Activated T-cell treated with anti-CD3 and anti-CD28 coated beads, Interleukin-2, amount 50 U/mL, for 4 hours (primary cell): Measurements from ENCODE around the gene CELF4. TPM values are rescaled to one million over a fixed set of nuclear protein-coding genes. Genes with fewer than 3 reads are reported as not detected.

Experiments used
- ATAC-seq, 2 donors: fragments of 200-7000 bp; cut with Tn5 transposase; one replicate each; pipeline ENCODE4 v1.10.0; 2021
- DNase-seq: peaks from one replicate; pipeline ENCODE4 v3.0.0-alpha.2; 2020
- H3K27me3 Mint-ChIP-seq: one replicate; pipeline ENCODE4 v1.8.0; 2021; ENCODE audit warnings: low read depth, mixed read lengths
- H3K36me3 Mint-ChIP-seq: one replicate; pipeline ENCODE4 v1.8.0; 2022; ENCODE audit warnings: mixed read lengths; ENCODE audit not compliant: insufficient read depth
- H3K4me1 Mint-ChIP-seq: one replicate; pipeline ENCODE4 v1.8.0; 2021; ENCODE audit warnings: low read depth, mixed read lengths
- H3K4me3 Mint-ChIP-seq: one replicate; pipeline ENCODE4 v1.8.0; 2021; ENCODE audit warnings: mild to moderate bottlenecking, moderate library complexity, mixed read lengths
- H3K9me3 Mint-ChIP-seq: one replicate; pipeline ENCODE4 v1.8.0; 2021; ENCODE audit warnings: mixed read lengths
- total RNA-seq, 3 donors: library from RNA; stranded (reverse); gene quantifications; one replicate each; pipeline ENCODE4 v1.2.1, GENCODE V29; 2021

The CELF4 gene
- total RNA-seq, 3 donors from 2014 or later, result not detected

DNA sequence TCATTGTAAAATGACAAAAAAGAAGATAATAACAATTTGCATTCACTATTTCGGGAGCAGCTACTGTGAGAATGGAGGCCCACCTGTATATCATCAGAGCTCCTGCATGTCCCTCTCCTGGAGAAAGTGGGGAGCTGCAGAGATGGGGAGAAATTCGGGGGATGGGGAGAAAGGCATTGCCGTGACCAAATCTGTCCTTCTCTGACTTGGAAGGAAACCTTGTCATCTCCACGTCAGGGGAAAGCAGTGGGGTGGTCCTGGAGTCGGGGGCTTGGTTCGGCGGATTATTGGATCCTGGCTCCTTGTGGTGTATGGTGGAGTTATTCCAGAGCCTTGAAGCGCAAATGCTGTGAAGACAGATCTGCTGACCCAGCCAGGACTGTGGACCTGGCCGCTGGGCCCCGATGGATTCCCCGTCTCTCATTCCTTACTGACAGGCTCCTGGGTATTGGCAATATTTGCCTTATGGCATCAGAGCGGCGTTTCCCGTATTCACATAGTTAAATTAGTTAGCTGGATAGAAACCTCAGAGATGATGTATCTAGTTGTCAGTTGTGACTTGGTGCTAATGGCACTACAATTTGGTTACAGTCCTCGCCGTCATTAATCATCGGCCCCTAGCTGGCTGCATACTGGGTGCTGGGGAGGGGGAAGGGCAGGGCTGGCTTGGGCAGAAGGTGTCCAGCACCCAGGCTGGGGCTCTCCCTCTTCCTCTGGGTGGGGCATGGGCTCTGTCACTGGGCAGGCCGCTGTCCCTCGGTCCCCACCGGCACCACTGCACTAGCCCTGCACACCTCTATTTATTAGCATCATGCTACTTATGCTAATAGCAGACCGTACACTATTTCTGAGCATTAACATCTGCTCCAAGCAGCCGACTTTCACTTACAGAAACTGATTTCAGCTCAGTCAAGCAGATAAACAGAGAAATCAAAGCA, 31.7 kb downstream of the CELF4 start:
- Mint-ChIP-seq H3K4me3 (no peak overlapping the region), H3K27me3 (peaks cover 15% of the 10 kb centered on the region), H3K36me3 (no peaks in the 10 kb centered on the region), H3K4me1 (peaks cover 5% of the 10 kb centered on the region), H3K9me3 (no peaks in the 10 kb centered on the region)
- DNase-seq, result no peak
- no peak for ATAC-seq

DNA sequence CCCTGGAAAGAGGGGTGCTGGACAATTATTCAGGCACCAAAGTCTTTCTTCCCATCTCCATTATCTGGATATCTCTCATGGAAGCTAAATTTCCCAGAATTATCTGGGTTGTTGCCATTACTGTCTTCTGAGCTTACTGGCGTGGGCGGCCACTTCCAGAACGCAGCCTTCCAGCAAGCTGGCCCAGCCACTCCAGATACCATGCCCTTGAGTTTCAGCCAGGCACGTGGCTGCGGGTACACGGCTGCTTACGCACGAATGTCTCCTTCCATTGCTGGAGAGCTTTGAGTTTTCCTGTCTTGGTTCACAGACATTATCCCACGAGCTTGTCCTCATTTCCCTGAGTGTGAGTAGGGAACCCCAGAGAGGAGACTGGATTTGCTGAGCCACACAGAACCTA, 32.7 kb downstream of the CELF4 start:
- H3K27me3 Mint-ChIP-seq, result peaks cover 10% of the 10 kb centered on the region
- H3K4me1 Mint-ChIP-seq, result peaks cover 2% of the 10 kb centered on the region
- DNase-seq (no peak), ATAC-seq (no peak)
- no peak overlapping the region for H3K4me3 Mint-ChIP-seq
- H3K9me3 Mint-ChIP-seq, result no peaks in the 10 kb centered on the region
- no peaks in the 10 kb centered on the region for H3K36me3 Mint-ChIP-seq

DNA sequence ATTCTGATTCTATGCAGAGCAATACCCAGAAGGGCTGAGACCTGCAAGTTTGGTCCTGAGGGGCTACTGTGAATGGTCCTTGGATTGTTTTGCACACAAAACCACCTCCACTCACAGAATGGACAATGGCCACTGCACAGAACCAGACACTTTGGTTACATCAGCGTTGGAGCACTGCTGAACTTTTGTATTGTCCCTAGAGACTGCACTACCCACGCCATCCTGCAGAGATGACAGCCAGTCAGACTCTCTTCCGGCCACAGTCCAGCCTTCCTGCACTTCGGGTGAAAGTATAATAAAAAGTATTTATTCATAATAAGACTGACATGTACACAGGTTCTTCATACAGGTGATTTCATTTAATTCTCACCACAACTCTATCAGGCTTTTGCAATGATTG, 35.7 kb downstream of the CELF4 start:
- Mint-ChIP-seq H3K36me3 (no peaks in the 10 kb centered on the region), H3K27me3 (peaks cover 33% of the 10 kb centered on the region), H3K9me3 (no peaks in the 10 kb centered on the region), H3K4me3 (no peak overlapping the region), H3K4me1 (peaks cover 2% of the 10 kb centered on the region)
- no peak for DNase-seq
- ATAC-seq, result no peak

DNA sequence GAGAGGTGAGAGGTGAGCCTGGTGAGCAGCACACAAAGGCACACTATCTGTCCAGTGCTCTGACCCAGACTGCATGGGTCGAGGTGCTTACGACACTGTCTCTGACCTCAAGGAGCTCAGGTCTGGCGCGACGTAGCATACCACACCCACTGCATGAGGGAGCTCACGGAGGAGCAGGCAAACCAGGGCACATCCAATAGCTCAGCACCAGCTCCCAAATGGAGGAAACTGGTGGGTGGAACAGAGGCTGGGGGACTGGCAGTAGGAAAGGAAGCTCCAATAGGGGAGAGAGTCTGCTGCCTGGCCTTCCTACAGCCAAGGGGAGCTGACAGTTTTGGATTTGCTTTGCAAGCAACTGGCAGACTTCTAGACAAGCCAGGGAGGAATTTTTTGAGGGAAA, 36.3 kb downstream of the CELF4 start:
- ATAC-seq (no peak), DNase-seq (no peak)
- no peak overlapping the region for H3K4me3 Mint-ChIP-seq

DNA sequence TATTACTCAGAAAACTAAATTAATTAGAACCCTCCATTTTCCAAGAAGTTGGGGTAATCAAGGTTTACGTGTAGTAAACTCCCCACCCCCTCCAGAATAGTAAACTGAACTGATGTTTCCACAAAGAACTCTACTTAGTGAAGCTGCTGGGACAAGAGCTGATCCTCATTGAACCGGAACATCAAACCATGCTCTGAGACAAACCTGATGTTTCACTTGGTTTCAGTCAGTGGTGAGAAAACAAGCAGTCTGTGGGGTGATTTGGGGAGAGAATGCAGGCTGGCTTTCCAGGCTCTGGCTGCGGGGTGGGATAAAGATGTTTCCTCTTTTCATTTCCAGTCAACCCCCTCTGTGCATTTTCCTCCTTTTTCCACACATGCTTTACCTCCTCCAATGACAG, 38.2 kb downstream of the CELF4 start:
- no peaks in the 10 kb centered on the region for H3K9me3 Mint-ChIP-seq
- no peak for ATAC-seq
- H3K27me3 Mint-ChIP-seq, result peaks cover 47% of the 10 kb centered on the region
- peaks cover 2% of the 10 kb centered on the region for H3K4me1 Mint-ChIP-seq
- H3K36me3 Mint-ChIP-seq, result no peaks in the 10 kb centered on the region
- DNase-seq, result no peak
- no peak overlapping the region for H3K4me3 Mint-ChIP-seq

More for the DNA sequence above, 36.3 kb downstream of the CELF4 start:
- no peaks in the 10 kb centered on the region for H3K9me3 Mint-ChIP-seq
- H3K27me3 Mint-ChIP-seq, result peaks cover 37% of the 10 kb centered on the region
- H3K36me3 Mint-ChIP-seq, result no peaks in the 10 kb centered on the region
- peaks cover 2% of the 10 kb centered on the region for H3K4me1 Mint-ChIP-seq

DNA sequence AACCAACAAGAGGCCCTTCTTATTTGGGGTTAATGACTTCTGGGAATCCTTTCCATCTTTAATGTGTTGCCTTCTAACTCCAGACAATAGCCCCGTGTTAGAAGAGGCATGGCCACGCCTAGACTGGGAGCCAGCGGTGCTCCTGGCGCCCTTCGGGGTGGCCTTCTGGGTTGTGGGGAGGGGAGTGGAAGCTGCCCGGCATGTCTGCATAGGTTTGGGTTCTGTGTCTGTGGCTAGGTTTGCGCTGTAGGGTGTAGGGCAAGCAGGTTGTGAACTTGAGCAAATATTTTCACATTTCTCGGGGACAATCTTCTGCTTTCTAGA, 40.4 kb downstream of the CELF4 start:
- DNase-seq, result no peak
- ATAC-seq, result no peak
- Mint-ChIP-seq H3K4me1 (no peaks in the 10 kb centered on the region), H3K36me3 (no peaks in the 10 kb centered on the region), H3K4me3 (no peak overlapping the region), H3K9me3 (no peaks in the 10 kb centered on the region), H3K27me3 (peaks cover 45% of the 10 kb centered on the region)

DNA sequence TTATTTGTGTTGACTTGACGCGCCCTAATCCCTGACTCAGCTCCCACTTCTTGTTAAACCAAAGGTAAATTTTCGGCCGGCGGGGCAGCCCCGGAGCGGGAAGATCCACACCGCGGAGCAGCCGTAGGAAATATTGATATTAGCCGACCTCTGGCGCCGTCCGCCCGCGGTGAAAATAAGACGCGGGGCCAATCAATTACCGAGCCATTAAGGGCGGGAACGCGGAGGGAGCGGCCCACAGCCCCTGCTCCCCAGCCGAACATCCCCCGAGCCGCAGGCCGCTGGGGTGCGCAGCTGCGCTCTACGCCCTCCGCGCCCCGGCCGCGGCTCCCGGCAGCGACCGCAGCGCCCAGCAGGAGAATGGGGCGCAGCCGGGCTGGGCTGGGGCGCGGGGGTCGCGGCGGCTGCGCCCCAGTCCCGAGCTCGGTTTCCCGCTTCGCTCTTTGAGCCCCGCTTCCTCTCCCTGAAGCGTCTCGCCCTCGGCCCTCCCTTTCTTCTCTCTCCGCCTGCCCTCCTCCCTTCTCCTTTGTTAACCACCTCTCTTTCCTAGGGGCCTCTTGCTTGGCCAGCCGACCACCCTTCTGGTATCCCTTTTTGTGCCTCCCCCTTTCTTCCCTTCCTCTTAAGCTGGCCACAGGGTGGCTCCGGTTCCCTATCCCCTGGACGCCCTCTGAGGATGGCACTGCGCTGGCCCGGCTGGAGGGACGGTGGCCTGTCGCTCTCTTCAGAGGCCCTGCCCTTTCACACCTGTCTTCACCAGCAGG, 40.9 kb downstream of the CELF4 start:
- DNase-seq (no peak), ATAC-seq (no peak)
- Mint-ChIP-seq H3K4me3 (no peak overlapping the region), H3K9me3 (no peaks in the 10 kb centered on the region), H3K27me3 (peaks cover 45% of the 10 kb centered on the region), H3K36me3 (no peaks in the 10 kb centered on the region), H3K4me1 (no peaks in the 10 kb centered on the region)

DNA sequence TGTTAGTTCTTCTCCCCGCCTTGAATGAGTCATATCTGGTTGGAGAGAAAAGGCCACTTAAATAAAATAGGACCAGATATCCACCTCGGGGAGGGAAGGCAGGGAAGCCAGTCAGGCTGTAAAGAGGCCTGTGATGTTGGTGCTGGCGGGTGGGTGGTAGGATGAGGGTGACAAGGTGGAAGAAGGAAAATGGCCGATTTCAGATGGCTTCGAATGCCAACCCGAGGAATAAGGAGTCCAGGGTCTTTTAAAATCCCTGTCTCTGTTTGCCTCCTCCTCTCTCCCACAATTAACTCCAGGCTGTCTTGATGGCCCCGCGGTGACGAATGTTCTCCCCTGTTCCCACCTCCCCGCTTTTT, 41.5 kb downstream of the CELF4 start:
- no peak overlapping the region for H3K4me3 Mint-ChIP-seq
- ATAC-seq, result no peak
- no peak for DNase-seq
- peaks cover 45% of the 10 kb centered on the region for H3K27me3 Mint-ChIP-seq
- H3K36me3 Mint-ChIP-seq, result no peaks in the 10 kb centered on the region
- H3K4me1 Mint-ChIP-seq, result no peaks in the 10 kb centered on the region
- H3K9me3 Mint-ChIP-seq, result no peaks in the 10 kb centered on the region

DNA sequence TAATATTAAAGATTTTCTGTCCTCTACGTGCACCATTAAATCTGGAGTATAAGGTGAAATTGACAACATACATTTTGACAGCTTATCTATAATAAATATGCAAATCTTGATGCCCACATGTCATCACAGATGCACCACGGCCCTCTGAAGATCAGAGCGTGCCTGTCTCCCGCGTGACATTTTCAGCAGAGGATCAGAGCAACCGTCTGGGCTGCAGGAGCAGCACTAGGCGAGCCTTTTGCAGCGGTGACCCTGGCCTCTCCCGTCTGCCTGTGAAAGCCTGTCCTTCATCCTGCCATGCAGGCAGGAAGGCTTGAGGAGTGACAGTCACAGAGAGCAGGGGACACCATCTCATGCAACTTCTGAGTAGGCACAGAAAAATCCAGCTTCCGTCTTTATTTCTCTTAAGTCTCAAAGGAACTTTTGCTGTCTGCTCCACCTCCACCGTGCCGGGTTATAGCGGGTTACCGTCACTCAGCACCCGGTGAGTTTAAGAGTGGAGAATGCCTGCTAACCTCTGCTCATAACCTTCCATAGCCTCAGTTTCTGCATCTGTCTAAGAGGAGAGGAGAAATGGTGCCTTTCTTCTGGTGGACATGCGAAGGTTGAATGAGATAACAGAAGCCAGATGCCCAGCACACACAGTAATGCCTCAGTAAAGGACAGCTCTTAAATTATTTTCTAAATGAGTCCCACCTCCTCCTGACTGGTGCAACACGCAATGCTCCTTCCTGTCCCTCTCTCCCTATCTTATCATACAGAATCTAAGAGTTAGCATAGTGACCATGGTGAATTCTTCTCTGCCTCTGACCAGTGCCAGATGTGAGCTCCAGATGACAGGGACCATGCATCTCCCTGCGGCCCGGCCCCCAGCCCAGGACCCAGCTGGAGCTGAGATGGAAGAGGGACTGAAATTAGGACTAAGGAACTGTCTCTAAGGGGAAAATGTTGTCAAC, 43.8 kb downstream of the CELF4 start:
- Mint-ChIP-seq H3K9me3 (no peaks in the 10 kb centered on the region), H3K36me3 (no peaks in the 10 kb centered on the region), H3K4me1 (no peaks in the 10 kb centered on the region), H3K27me3 (peaks cover 41% of the 10 kb centered on the region), H3K4me3 (no peak overlapping the region)
- ATAC-seq (no peak), DNase-seq (no peak)

DNA sequence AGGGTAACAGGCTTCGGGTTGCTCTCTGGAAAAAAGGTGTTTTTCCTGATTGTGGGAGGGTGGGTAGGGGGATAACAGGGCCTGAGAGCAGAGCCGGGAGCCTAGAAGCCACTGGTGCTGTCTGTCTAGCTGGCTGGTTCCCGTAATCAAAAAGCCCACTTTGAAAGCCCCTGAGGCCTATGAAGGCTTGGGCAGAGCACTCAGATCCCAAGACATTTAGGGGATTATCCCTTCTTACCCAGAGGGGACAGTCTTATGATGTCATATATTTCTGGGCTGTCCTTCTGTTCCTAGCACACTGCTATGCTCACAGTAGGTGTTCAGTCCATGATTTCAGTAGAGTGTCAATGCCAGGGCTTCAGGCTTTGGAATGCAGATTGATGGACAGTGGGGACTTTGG, 45.1 kb downstream of the CELF4 start:
- Mint-ChIP-seq H3K27me3 (peaks cover 31% of the 10 kb centered on the region), H3K4me1 (no peaks in the 10 kb centered on the region), H3K4me3 (no peak overlapping the region), H3K36me3 (no peaks in the 10 kb centered on the region), H3K9me3 (no peaks in the 10 kb centered on the region)
- ATAC-seq, result no peak
- DNase-seq, result no peak

DNA sequence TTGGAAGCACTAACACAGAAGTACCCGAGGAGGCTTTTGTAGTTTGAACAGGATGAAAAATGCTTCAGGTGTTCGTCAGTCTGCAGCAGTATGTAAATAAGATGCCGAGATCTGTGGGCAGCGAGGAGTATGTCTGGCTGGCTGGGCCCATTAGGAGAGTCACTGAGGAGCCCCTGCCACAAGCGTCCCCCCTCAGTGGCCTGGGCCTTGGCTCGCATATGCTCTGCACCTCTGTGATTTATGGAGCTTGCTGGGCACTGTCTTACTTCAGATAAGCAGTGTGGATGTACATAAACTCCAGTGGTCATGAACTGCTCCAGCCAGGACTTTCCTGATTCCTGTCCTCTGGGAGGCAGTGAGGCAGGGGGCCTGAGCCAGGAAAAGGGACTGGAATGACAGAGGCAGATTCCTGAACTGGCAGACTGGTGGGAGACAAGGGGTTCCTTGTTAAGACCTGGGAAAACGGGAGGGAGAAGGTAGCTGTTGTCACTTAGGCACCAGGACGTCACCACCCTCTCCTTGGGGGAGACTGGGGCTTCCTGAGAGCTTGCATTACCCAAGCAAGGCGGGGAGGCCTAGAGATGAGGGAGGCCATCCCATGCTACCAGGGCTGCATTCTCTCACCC, 46.0 kb downstream of the CELF4 start:
- H3K9me3 Mint-ChIP-seq, result no peaks in the 10 kb centered on the region
- no peak for ATAC-seq
- peaks cover 23% of the 10 kb centered on the region for H3K27me3 Mint-ChIP-seq
- no peak overlapping the region for H3K4me3 Mint-ChIP-seq
- DNase-seq, result no peak
- H3K36me3 Mint-ChIP-seq, result no peaks in the 10 kb centered on the region
- H3K4me1 Mint-ChIP-seq, result no peaks in the 10 kb centered on the region

DNA sequence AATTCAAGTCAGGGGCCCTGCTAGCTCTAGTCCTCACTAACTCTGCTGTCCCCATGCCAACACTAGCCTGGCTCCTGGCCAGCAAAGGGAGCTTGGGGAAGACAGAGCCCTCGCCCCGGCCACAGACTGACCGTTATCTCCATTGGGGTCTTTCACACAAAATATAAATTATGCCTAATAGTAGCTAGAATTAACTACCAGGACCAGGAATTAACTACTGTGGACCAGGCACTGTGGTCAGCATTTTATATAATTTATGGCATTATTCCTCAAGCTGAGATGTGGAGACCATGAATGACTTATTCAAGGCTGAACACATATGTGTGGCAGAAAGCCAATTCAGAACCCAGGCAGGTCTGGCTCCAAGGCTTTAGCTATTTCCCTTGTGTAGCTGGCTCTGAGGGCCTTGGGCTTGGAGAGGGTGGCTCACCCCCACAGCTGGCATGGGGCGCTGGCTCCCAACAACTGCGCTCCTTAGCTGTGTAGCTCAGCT, 49.2 kb downstream of the CELF4 start:
- peaks cover 7% of the 10 kb centered on the region for H3K27me3 Mint-ChIP-seq
- H3K4me3 Mint-ChIP-seq, result no peak overlapping the region
- H3K9me3 Mint-ChIP-seq, result no peaks in the 10 kb centered on the region
- no peak for DNase-seq
- H3K36me3 Mint-ChIP-seq, result no peaks in the 10 kb centered on the region
- no peak for ATAC-seq
- H3K4me1 Mint-ChIP-seq, result no peaks in the 10 kb centered on the region

DNA sequence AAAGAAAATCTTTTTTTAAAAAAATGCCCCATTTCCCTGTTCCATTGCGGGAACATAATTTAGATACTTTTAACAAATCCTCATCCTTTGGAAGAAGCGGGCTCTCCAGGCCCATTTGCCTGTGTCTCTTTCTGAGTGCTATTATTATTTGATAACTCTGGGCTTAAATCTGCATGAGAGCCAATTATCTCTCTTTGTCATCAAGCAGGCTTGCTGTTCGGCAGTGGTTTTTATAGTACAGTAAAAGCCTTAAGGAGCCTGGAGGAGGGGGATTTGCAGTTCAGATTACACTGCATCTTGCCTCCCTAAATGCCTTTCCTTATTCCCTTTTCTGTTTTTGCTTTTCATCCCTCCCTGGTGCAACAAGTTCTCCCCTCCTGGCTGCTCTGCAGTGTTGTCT, 50.6 kb downstream of the CELF4 start:
- peaks cover 7% of the 10 kb centered on the region for H3K27me3 Mint-ChIP-seq

DNA sequence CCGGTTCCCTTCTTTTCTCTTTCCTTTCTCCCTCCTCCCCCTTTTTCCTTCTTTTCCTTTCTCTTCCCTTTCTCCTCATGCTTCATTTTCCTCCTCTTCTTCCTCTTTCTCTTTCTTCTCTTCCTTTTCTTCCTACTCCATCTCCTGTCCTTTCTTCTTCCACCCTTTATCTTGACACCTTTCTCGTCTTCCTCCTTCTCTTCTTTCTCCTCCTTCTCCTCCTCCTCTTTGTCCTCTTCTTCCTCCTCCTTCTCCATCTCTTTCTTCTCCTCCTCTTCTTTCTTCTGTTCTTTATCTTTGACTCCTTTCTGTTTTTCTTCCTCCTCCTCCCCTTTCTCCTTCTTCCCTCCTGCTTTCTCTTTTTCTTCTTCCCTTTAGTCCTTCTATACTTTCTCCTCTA, 53.2 kb downstream of the CELF4 start:
- ATAC-seq (no peak), DNase-seq (no peak)
- Mint-ChIP-seq H3K4me1 (no peaks in the 10 kb centered on the region), H3K9me3 (peaks cover 7% of the 10 kb centered on the region), H3K36me3 (no peaks in the 10 kb centered on the region), H3K27me3 (peaks cover 3% of the 10 kb centered on the region), H3K4me3 (no peak overlapping the region)

More for the DNA sequence above, 50.6 kb downstream of the CELF4 start:
- no peaks in the 10 kb centered on the region for H3K36me3 Mint-ChIP-seq
- peaks cover 1% of the 10 kb centered on the region for H3K9me3 Mint-ChIP-seq
- no peak for ATAC-seq
- no peak overlapping the region for H3K4me3 Mint-ChIP-seq
- no peak for DNase-seq
- no peaks in the 10 kb centered on the region for H3K4me1 Mint-ChIP-seq
